Type B pancreatic cell (in vitro differentiated cells): ENCODE results near the gene SH3RF3. TPM values are rescaled to one million over a fixed set of nuclear protein-coding genes. Genes with fewer than 3 reads are reported as not detected.

Experiments
- DNase-seq: peaks from one replicate; pipeline ENCODE4 v3.0.0; 2021; ENCODE audit warnings: mixed read lengths; ENCODE audit not compliant: unreplicated experiment; ENCODE audit errors: extremely low spot score
- H3K27ac Mint-ChIP-seq: 2 replicates; pipeline ENCODE4 v1.8.0; 2021; ENCODE audit warnings: mild to moderate bottlenecking, mixed read lengths
- H3K27me3 Mint-ChIP-seq: 2 replicates; pipeline ENCODE4 v1.8.0; 2021; ENCODE audit warnings: mixed read lengths
- H3K36me3 Mint-ChIP-seq: 2 replicates; pipeline ENCODE4 v1.8.0; 2021; ENCODE audit warnings: mixed read lengths
- H3K4me1 Mint-ChIP-seq: one replicate; pipeline ENCODE4 v1.8.0; 2021; ENCODE audit warnings: mixed read lengths; ENCODE audit not compliant: unreplicated experiment
- H3K4me3 Mint-ChIP-seq: 2 replicates; pipeline ENCODE4 v1.8.0; 2021; ENCODE audit warnings: mild to moderate bottlenecking, mixed read lengths
- H3K9me3 Mint-ChIP-seq: 2 replicates; pipeline ENCODE4 v1.8.0; 2021; ENCODE audit warnings: mixed read lengths
- CTCF ChIP-seq: fragments of 200-600 bp; sonication (generic); conservative IDR thresholded peaks from 2 replicates; pipeline ENCODE4 v1.5.0; 2021; ENCODE audit warnings: antibody characterized with exemption, mild to moderate bottlenecking
- total RNA-seq: library from RNA; stranded (reverse); gene quantifications from 2 replicates; pipeline ENCODE4 v1.2.1, GENCODE V29; 2021; ENCODE audit warnings: low replicate concordance

The SH3RF3 gene
- total RNA-seq, 1 donor from 2014 or later = 13.9 TPM

DNA sequence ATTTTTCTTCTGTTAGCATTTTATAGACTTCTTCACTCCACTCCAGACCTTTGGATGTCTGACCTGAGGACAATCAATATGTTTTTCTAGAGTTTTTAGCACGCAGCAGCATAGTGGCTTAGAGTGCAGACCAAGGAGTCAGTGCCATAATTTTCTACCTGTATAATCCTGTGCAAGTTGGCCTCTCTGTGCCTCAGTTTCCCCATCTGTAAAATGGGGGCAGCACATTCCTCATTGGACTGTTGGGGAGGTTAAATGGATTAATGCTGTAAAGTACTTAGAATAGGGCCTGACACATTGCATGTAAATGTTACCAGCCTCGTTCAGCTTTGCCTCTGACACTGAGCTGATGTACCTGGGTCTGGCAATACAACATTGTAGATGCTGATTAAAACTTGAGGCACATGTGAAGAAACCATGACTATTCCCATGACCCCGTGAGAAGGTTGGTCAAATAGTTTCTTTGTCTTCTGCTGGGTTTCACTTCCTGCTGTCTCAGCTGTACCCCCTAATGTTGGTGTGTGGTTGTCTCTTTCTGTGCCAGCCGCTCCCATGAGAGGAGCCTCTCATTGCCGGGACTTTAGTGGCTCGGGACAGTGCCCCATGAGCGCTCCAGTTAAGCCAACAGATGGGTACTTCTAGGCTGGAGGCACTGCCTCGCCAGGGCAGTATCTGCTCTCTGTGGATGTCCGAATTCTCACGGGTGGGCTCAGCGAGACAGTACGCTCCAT, 125.3 kb downstream of the SH3RF3 start:
- no peak for TF ChIP-seq CTCF
- Mint-ChIP-seq H3K4me1 (peaks cover 15% of the 10 kb centered on the region), H3K36me3 (no peaks in the 10 kb centered on the region), H3K27ac (no peak overlapping the region), H3K27me3 (no peaks in the 10 kb centered on the region), H3K4me3 (no peak overlapping the region), H3K9me3 (no peaks in the 10 kb centered on the region)
- no peak for DNase-seq

DNA sequence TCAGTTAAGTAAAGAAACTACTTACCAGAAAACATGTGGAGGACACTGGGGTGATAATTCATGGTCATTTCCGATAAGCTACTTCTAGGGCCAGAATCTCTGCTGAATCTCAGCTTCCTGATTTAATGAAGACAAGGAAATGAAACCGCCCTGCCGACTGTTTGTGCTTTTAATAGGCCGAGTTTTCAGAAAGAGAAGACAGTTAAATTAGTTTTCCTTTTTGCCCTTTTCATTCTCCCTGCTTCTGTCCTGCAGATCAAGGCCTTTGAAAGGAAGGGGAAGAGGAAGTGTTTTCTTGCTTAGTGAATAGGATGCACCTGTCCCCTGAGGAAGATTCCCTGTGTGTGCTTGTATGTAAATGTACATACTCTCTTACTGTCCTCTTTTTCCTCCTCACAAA, 126.6 kb downstream of the SH3RF3 start:
- Mint-ChIP-seq H3K36me3 (no peaks in the 10 kb centered on the region), H3K27ac (no peak overlapping the region), H3K4me1 (peaks cover 24% of the 10 kb centered on the region), H3K9me3 (no peaks in the 10 kb centered on the region), H3K4me3 (no peak overlapping the region), H3K27me3 (no peaks in the 10 kb centered on the region)
- no peak for TF ChIP-seq CTCF
- DNase-seq = no peak

GRCh38 chr2:109256111-109256510, 127.1 kb downstream of the SH3RF3 start:
- no peak for DNase-seq
- H3K4me1 Mint-ChIP-seq = peaks cover 25% of the 10 kb centered on the region
- H3K9me3 Mint-ChIP-seq = no peaks in the 10 kb centered on the region
- H3K27ac Mint-ChIP-seq = no peak overlapping the region
- TF ChIP-seq CTCF = no peak
- no peaks in the 10 kb centered on the region for H3K27me3 Mint-ChIP-seq
- no peak overlapping the region for H3K4me3 Mint-ChIP-seq
- H3K36me3 Mint-ChIP-seq = no peaks in the 10 kb centered on the region

DNA sequence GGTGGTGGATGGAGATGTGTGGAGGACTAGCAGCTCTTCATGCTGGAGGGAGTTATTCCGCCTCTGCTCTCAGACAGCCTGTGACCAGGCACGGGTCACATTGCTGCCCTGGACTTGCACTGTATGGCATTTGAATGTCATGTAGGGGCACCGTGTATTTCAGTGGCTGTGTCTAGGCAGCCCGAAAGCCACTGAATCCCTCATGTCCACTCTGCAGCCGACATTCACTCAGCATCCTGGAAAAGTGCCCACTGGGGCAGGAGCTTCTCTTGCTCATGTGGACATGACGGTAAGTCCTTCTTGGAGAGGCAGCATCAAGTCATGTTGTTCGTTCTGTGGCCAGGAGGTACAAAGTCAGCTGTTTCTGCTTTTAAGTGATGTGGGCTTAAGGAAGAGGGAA, 127.9 kb downstream of the SH3RF3 start:
- no peak overlapping the region for H3K27ac Mint-ChIP-seq
- H3K4me3 Mint-ChIP-seq = no peak overlapping the region
- no peak for TF ChIP-seq CTCF
- H3K36me3 Mint-ChIP-seq = no peaks in the 10 kb centered on the region
- DNase-seq = no peak
- H3K4me1 Mint-ChIP-seq = peaks cover 30% of the 10 kb centered on the region
- no peaks in the 10 kb centered on the region for H3K9me3 Mint-ChIP-seq
- no peaks in the 10 kb centered on the region for H3K27me3 Mint-ChIP-seq

GRCh38 chr2:109257653-109258052, 128.6 kb downstream of the SH3RF3 start:
- DNase-seq = no peak
- Mint-ChIP-seq H3K9me3 (no peaks in the 10 kb centered on the region), H3K27me3 (no peaks in the 10 kb centered on the region), H3K27ac (no peak overlapping the region), H3K4me1 (peaks cover 30% of the 10 kb centered on the region), H3K4me3 (no peak overlapping the region), H3K36me3 (no peaks in the 10 kb centered on the region)
- TF ChIP-seq CTCF = no peak
